Ovary (tissue), 3 donors: ENCODE results near the gene TCEAL9.

ENCODE experiments used
- EP300 ChIP-seq: sonication (generic); formaldehyde crosslinking; IDR thresholded peaks from one replicate; pipeline ENCODE4 v1.6.1; 2017; ENCODE audit warnings: antibody characterized with exemption
- TF ChIP-seq, protein P1 (sequence below), 3 donors: fragments of 450-650 bp in 2 of 3; fragments of 200-600 bp in 1 of 3; IDR thresholded peaks; one replicate each; pipeline versions ENCODE4 v1.5.1 to v1.8.0; 2016 to 2022; ENCODE audit warnings: antibody characterized with exemption in 3 of 3, mild to moderate bottlenecking in 1 of 3
- donor health status: DM: no; HTN: no; CAD: no.

GRCh38 chrX:103398421-103398864, 42.1 kb downstream of the TCEAL9 start:
- TF ChIP-seq, protein P1, sequence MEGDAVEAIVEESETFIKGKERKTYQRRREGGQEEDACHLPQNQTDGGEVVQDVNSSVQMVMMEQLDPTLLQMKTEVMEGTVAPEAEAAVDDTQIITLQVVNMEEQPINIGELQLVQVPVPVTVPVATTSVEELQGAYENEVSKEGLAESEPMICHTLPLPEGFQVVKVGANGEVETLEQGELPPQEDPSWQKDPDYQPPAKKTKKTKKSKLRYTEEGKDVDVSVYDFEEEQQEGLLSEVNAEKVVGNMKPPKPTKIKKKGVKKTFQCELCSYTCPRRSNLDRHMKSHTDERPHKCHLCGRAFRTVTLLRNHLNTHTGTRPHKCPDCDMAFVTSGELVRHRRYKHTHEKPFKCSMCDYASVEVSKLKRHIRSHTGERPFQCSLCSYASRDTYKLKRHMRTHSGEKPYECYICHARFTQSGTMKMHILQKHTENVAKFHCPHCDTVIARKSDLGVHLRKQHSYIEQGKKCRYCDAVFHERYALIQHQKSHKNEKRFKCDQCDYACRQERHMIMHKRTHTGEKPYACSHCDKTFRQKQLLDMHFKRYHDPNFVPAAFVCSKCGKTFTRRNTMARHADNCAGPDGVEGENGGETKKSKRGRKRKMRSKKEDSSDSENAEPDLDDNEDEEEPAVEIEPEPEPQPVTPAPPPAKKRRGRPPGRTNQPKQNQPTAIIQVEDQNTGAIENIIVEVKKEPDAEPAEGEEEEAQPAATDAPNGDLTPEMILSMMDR (IDR thresholded peaks at IDR 0.05): no peak
- TF ChIP-seq EP300: no peak
